K562 (cell line): ENCODE results near the gene AMIGO1. TPM values are rescaled to one million over a fixed set of nuclear protein-coding genes. Genes with fewer than 3 reads are reported as not detected.

ENCODE experiments used
- ATAC-seq: fragments of 200-7000 bp; cut with Tn5 transposase; 3 replicates; pipeline ENCODE4 v1.9.1; 2020; ENCODE audit warnings: moderate library complexity
- Bru-seq: library from RNA; stranded (reverse); fragments of 400-500 nt; gene quantifications from one replicate; lab custom pipeline; 2021; lab: Mats Ljungman, UMichigan
- BruChase-seq, 2 experiments: library from RNA; stranded (reverse); fragments of 400-500 nt; gene quantifications; one replicate each; lab custom pipeline; 2021; lab: Mats Ljungman, UMichigan
- BruUV-seq: library from RNA; stranded (reverse); fragments of 400-500 nt; replicated peaks from 2 replicates; lab custom pipeline; 2021; lab: Mats Ljungman, UMichigan
- CTCF ChIA-PET: fragments of 300-600 bp; formaldehyde crosslinking; extraction: SDS; loops from one replicate; lab custom pipeline; 2021; ENCODE audit warnings: low intra/inter-chr PET ratio; lab: Yijun Ruan, JAX
- POLR2A ChIA-PET: fragments of 300-600, 350-650 bp; sonication (Branson Sonifier 250); formaldehyde crosslinking; extraction: SDS; loops from one replicate; lab custom pipeline; 2021; ENCODE audit warnings: antibody characterized with exemption, inconsistent platforms; lab: Yijun Ruan, JAX
- DNase-seq, 4 experiments: peaks; one replicate each; pipeline versions ENCODE4 v3.0.0 to v3.0.0-alpha.2; 2011 to 2018; ENCODE audit warnings: low spot score in 3 of 4, mixed read lengths in 3 of 4; ENCODE audit errors: extremely low read depth in 1 of 4
- FAIRE-seq: peaks from 2 replicates; lab custom pipeline; 2011; peaks lifted over from hg19 to GRCh38; lab: Jason Lieb, UNC
- H2AFZ ChIP-seq: 2 replicates; pipeline ENCODE4 v1.6.0; 2011; ENCODE audit warnings: low read depth, low read length, control low read depth, inconsistent platforms
- H3K27ac ChIP-seq: fragments of 200-600 bp; 3 replicates; pipeline ENCODE4 v1.8.0; 2011; ENCODE audit warnings: low read depth, mild to moderate bottlenecking, control low read depth, inconsistent platforms, low read length, moderate library complexity, mixed read lengths; ENCODE audit errors: extremely low read depth
- H3K27me3 ChIP-seq, 2 experiments: fragments of 300-600 bp in 1 of 2; 2 replicates in 1 of 2; 3 replicates in 1 of 2; pipeline versions ENCODE4 v1.6.0 to v1.8.0; 2011; ENCODE audit warnings: inconsistent platforms in 2 of 2, low read length in 2 of 2, mild to moderate bottlenecking in 1 of 2, mixed read lengths in 1 of 2, moderate library complexity in 1 of 2; ENCODE audit not compliant: control insufficient read depth in 2 of 2, insufficient read depth in 2 of 2
- H3K36me3 ChIP-seq: fragments of 300-600 bp; 3 replicates; pipeline ENCODE4 v1.8.0; 2011; ENCODE audit warnings: mild to moderate bottlenecking, low read length, inconsistent platforms; ENCODE audit not compliant: control insufficient read depth, insufficient read depth
- H3K4me1 ChIP-seq, 2 experiments: fragments of 200-600 bp in 1 of 2; replicated peaks in 1 of 2; 2 replicates in 1 of 2; 3 replicates in 1 of 2; pipeline versions ENCODE4 v1.5.1 to v1.8.0; 2011; ENCODE audit warnings: inconsistent platforms in 2 of 2, low read length in 2 of 2, mild to moderate bottlenecking in 1 of 2, mixed read lengths in 1 of 2, moderate library complexity in 1 of 2; ENCODE audit not compliant: control insufficient read depth in 2 of 2, insufficient read depth in 2 of 2
- H3K4me2 ChIP-seq: 2 replicates; pipeline ENCODE4 v1.6.1; 2011; ENCODE audit warnings: low read length, control low read depth, inconsistent platforms, mixed read lengths; ENCODE audit not compliant: insufficient read depth
- H3K4me3 ChIP-seq: fragments of 200-600 bp; sonication (generic), shearing (Covaris generic); 2 replicates; pipeline ENCODE4 v1.5.1; 2016; ENCODE audit warnings: control low read depth, inconsistent platforms
- H3K79me2 ChIP-seq: fragments of 200-600 bp; 3 replicates; pipeline ENCODE4 v1.8.0; 2011; ENCODE audit warnings: low read length, inconsistent platforms; ENCODE audit not compliant: control insufficient read depth, insufficient read depth
- H3K9ac ChIP-seq, 2 experiments: 2 replicates each; pipeline versions ENCODE4 v1.6.0 to v1.6.1; 2011; ENCODE audit warnings: low read depth in 2 of 2, low read length in 2 of 2, control low read depth in 1 of 2, inconsistent platforms in 1 of 2, mild to moderate bottlenecking in 1 of 2, mixed read lengths in 1 of 2; ENCODE audit not compliant: insufficient read depth in 1 of 2
- H3K9me1 ChIP-seq: one replicate; pipeline ENCODE4 v1.6.0; 2011; ENCODE audit warnings: inconsistent platforms, mild to moderate bottlenecking, low read length, moderate library complexity; ENCODE audit not compliant: control insufficient read depth, insufficient read depth
- H3K9me3 ChIP-seq: replicated peaks from 2 replicates; pipeline ENCODE4 v1.5.1; 2011; ENCODE audit warnings: low read depth, low read length, inconsistent platforms; ENCODE audit not compliant: control insufficient read depth, insufficient read depth
- H4K20me1 ChIP-seq: replicated peaks from 2 replicates; pipeline ENCODE4 v1.6.1; 2011; ENCODE audit warnings: low read length, inconsistent platforms, mixed read lengths; ENCODE audit not compliant: control insufficient read depth, insufficient read depth
- CXXC5 ChIP-seq: fragments of 250-450 bp; sonication (Bioruptor Pico); IDR thresholded peaks from 2 replicates; pipeline ENCODE4 v1.8.0; 2022; ENCODE audit warnings: inconsistent platforms, mild to moderate bottlenecking, moderate library complexity
- ID3 ChIP-seq, 2 experiments: fragments of 250-450 bp in 1 of 2; fragments of 450-650 bp in 1 of 2; sonication (Bioruptor Pico) in 1 of 2; IDR thresholded peaks; 2 replicates each; pipeline versions ENCODE4 v1.6.1 to v1.8.0; 2016 to 2021; ENCODE audit warnings: mild to moderate bottlenecking in 2 of 2, moderate library complexity in 2 of 2, missing compliant biosample characterization in 1 of 2, missing genetic modification characterization in 1 of 2
- MCM7 ChIP-seq, 2 experiments: fragments of 450-650 bp; IDR thresholded peaks; 2 replicates each; pipeline ENCODE4 v1.6.1; 2016 to 2018
- MNT ChIP-seq, 2 experiments: fragments of 450-650 bp; conservative IDR thresholded peaks; 2 replicates each; pipeline ENCODE4 v1.6.1; 2017; ENCODE audit warnings: mild to moderate bottlenecking in 2 of 2, moderate library complexity in 2 of 2
- PHF8 ChIP-seq: fragments of 200-600 bp; sonication (generic); IDR thresholded peaks from 2 replicates; pipeline ENCODE4 v1.6.1; 2012; ENCODE audit warnings: mixed run types, mild to moderate bottlenecking, inconsistent platforms, low read length, moderate library complexity, borderline replicate concordance
- RBFOX2 ChIP-seq: fragments of 200-400 bp; formaldehyde crosslinking; IDR thresholded peaks from 2 replicates; pipeline ENCODE4 v1.6.1; 2017; ENCODE audit warnings: low read depth, mild to moderate bottlenecking, low read length, moderate library complexity
- SRF ChIP-seq, 2 experiments: fragments of 250-450, 450-650 bp in 1 of 2; sonication (Bioruptor Pico) in 1 of 2; sonication (generic) in 1 of 2; formaldehyde crosslinking; IDR thresholded peaks; 2 replicates each; pipeline versions ENCODE4 v1.5.0 to v1.5.1; 2020 to 2022; ENCODE audit warnings: mild to moderate bottlenecking in 1 of 2, missing genetic modification reagents in 1 of 2
- THRA ChIP-seq: fragments of 450-650 bp; IDR thresholded peaks from 2 replicates; pipeline ENCODE4 v1.6.1; 2017; ENCODE audit warnings: mild to moderate bottlenecking, moderate library complexity
- ZNF511 ChIP-seq: sonication (generic); formaldehyde crosslinking; IDR thresholded peaks from 2 replicates; pipeline ENCODE4 v1.8.0; 2022; ENCODE audit warnings: mild to moderate bottlenecking, missing genetic modification reagents
- WGBS: fragments of 100-300 bp; shearing (Covaris generic); methylation state at CpG from one replicate; pipeline ENCODE4 v1.1.6; 2016; ENCODE audit warnings: low coverage, mixed read lengths; ENCODE audit not compliant: insufficient coverage; ENCODE audit errors: missing lambda C conversion rate; 5-methylcytosine and 5-hydroxymethylcytosine counted together
- in situ Hi-C: fragments of 300-500 bp; cut with MboI; formaldehyde crosslinking; loops from 4 replicates; pipeline ENCODE4 v1.15.0; 2018; ENCODE audit warnings: inconsistent platforms, mixed read lengths
- intact Hi-C: fragments of 100-400 bp; cut with micrococcal nuclease; formaldehyde crosslinking; loops from 2 replicates; pipeline ENCODE4 v1.14.2; 2022
- long read RNA-seq, 3 experiments: library from polyadenylated mRNA in 2 of 3; library from RNA in 1 of 3; unstranded in 2 of 3; stranded (forward) in 1 of 3; transcript quantifications; one replicate each; pipeline ENCODE4 v2.0.0, GENCODE V29; 2019 to 2022
- polyA minus RNA-seq, 3 experiments: library from RNA; depleted of rRNA, polyadenylated mRNA; stranded (reverse); fragments of >200 nt; gene quantifications; 2 replicates each; pipeline ENCODE4 v1.2.3, GENCODE V29; 2011
- polyA plus RNA-seq, 8 experiments: library from polyadenylated mRNA; depleted of rRNA in 4 of 8; stranded (reverse) in 5 of 8; unstranded in 3 of 8; fragments of >200 nt; fragmentation: Nextera tagmentation in 2 of 8; fragmentation: Illumina TruSeq in 1 of 8; extraction: Ambion mirVana in 2 of 8; extraction: Trizol in 1 of 8; gene quantifications; 2 replicates each; pipeline versions ENCODE4 v1.2.1 to v1.2.3, GENCODE V29; 2011 to 2014; ENCODE audit warnings: inconsistent platforms in 1 of 8, missing spikeins in 1 of 8
- total RNA-seq, 7 experiments: library from RNA; depleted of rRNA in 6 of 7; stranded (reverse); fragments of >200 nt in 6 of 7; fragmentation: Illumina TruSeq in 2 of 7; extraction: Trizol in 2 of 7; gene quantifications; 2 replicates each; pipeline versions ENCODE4 v1.2.1 to v1.2.3, GENCODE V29; 2011 to 2021; ENCODE audit warnings: low replicate concordance in 1 of 7

Gene AMIGO1
- total RNA-seq (2011; cell fraction: chromatin; rRNA removed; ENCODE audit: low replicate concordance), result 0.69 and 0.83 TPM in 2 replicates
- total RNA-seq (2011; cell fraction: nucleolus; rRNA removed), result 0.39 and 0.83 TPM in 2 replicates
- total RNA-seq (2011; cell fraction: nucleoplasm; rRNA removed), result 1.0 and 1.2 TPM in 2 replicates
- total RNA-seq (2014; rRNA removed) (0.78 and 1.00 TPM in 2 replicates), total RNA-seq (2014; rRNA removed; fragmentation: Illumina TruSeq; extraction: Trizol) (0.67 and 0.69 TPM in 2 replicates), total RNA-seq (2015; rRNA removed; fragmentation: Illumina TruSeq; extraction: Trizol) (0.53 and 0.54 TPM in 2 replicates), total RNA-seq (2021) (0.72 and 1.0 TPM in 2 replicates), polyA plus RNA-seq (2011; rRNA removed) (0.33 and 0.46 TPM in 2 replicates), polyA plus RNA-seq (2014; fragmentation: Illumina TruSeq; extraction: Trizol) (0.76 and 0.83 TPM in 2 replicates), polyA plus RNA-seq (2014; fragmentation: Nextera tagmentation; extraction: Ambion mirVana) (under 1 TPM; 0.24 to 0.31 TPM), polyA plus RNA-seq (2014; rRNA removed) (0.45 and 0.71 TPM in 2 replicates), polyA minus RNA-seq (2011; rRNA and poly(A)+ RNA removed) (0.39 and 0.56 TPM in 2 replicates), Bru-seq, nascent RNA (percentile 39 among the genes with signal in this experiment), BruChase-seq, experiment 1, labeled RNA remaining after a 2-hour chase (percentile 35 among the genes with signal in this experiment), BruChase-seq, experiment 2, labeled RNA remaining after a 6-hour chase (percentile 39 among the genes with signal in this experiment)
- polyA plus RNA-seq (2011; cell fraction: cytosol; rRNA removed), result 0.50 and 0.70 TPM in 2 replicates
- 0.46 and 0.54 TPM in 2 replicates for polyA plus RNA-seq (2011; cell fraction: nucleus; rRNA removed)
- polyA plus RNA-seq (2012), result 0.68 and 0.84 TPM in 2 replicates
- 0.36 and 0.48 TPM in 2 replicates for polyA minus RNA-seq (2011; cell fraction: cytosol; rRNA and poly(A)+ RNA removed)
- polyA minus RNA-seq (2011; cell fraction: nucleus; rRNA and poly(A)+ RNA removed), result 0.27 and 0.67 TPM in 2 replicates
- long read RNA-seq, experiment 1, partial matches to known transcripts, result 3 of 3 reads
- long read RNA-seq, experiment 1, other reads (novel, unspliced or antisense), result 0 of 3 reads
- long read RNA-seq, experiment 2, full-length matches to known transcripts, result 1 of 1 reads
- long read RNA-seq, experiment 2, partial matches to known transcripts, result 0 of 1 reads
- long read RNA-seq, experiment 2, other reads (novel, unspliced or antisense), result 0 of 1 reads
- long read RNA-seq, experiment 3, result 0 reads

GRCh38 chr1:109509176-109510134 lies at the start of gene AMIGO1:
TSS of gene AMIGO1 (minus strand) at chr1:109509727. CDS start at chr1:109508912, 815 bp downstream.
- ATAC-seq, result peak; percentile 77
- Histone ChIP-seq H3K4me1 (peaks cover 0 to 19% of the 10 kb centered on the region in 2 experiments; a peak in 4 of 5 replicates), H3K36me3 (no peaks in the 10 kb centered on the region), H4K20me1 (peaks cover 8% of the 10 kb centered on the region; the same call in 1 of the 2 replicates), H3K4me3 (peak within 1 kb of the TSS; percentile 48), H3K27ac (no peak within 1 kb of the TSS), H2AFZ (peak within 1 kb of the TSS; percentile 94), H3K9ac (peak within 1 kb of the TSS; percentile 31 to 87; a peak in 3 of 4 replicates), H3K4me2 (peak within 1 kb of the TSS; percentile 90), H3K79me2 (no peaks in the 10 kb centered on the region), H3K9me1 (no peaks in the 10 kb centered on the region), H3K9me3 (no peaks in the 10 kb centered on the region), H3K27me3 (peaks cover 13 to 45% of the 10 kb centered on the region in 2 experiments)
- in situ Hi-C loops, result no loop called here
- intact Hi-C loops, result no loop called here
- ChIA-PET POLR2A (interaction anchor here (0.6 to 1.8 kb wide), 8 partner anchors 9 to 955 kb away, joined by 3 to 10 read pairs (median 4); partner anchors contain the start of genes ATXN7L2 and CYB561D1), CTCF (interaction anchor here (0.6 to 1.1 kb wide), 2 partner anchors 22 to 197 kb away, joined by 3 to 6 read pairs; no protein-coding TSS in a partner anchor)
- peak; percentile 75 to 96 (median 92) for DNase-seq
- FAIRE-seq, result peak; percentile 63
- BruUV-seq, result no TSS peak
- 2% methylated on average over 96 of the region's 100 CpGs for WGBS
- TF ChIP-seq PHF8 (peak; percentile 50; the same call in 1 of the 2 replicates), MNT (conservative IDR thresholded peaks at IDR 0.05) (peak; percentile 76 to 81), SRF (CRISPR knock-in tag; IDR thresholded peaks at IDR 0.05) (no peak), ID3 (CRISPR knock-in tag; IDR thresholded peaks at IDR 0.05) (no peak), ID3 (tag; IDR thresholded peaks at IDR 0.05) (peak; percentile 74), CXXC5 (peak; percentile 88), RBFOX2 (0 out of 2 replicates have a peak, but pooled peaks have one; percentile 39), ZNF511 (CRISPR knock-in tag) (peak; percentile 22; the same call in 1 of the 2 replicates), MCM7 (IDR thresholded peaks at IDR 0.05) (no peak), THRA (no peak)
